CD4-positive, alpha-beta T cell (primary cell): Measurements from ENCODE around the gene LRRC53. TPM values are rescaled to one million over a fixed set of nuclear protein-coding genes. Genes with fewer than 3 reads are reported as not detected.

Experiments used
- ATAC-seq: fragments of 200-7000 bp; cut with Tn5 transposase; one replicate; pipeline ENCODE4 v1.10.0; 2022; ENCODE audit warnings: mild to moderate bottlenecking; ENCODE audit not compliant: poor library complexity
- CTCF ChIA-PET: fragments of 350-600 bp; sonication (Branson Sonifier 250); formaldehyde crosslinking; loops from one replicate; lab custom pipeline; 2021; ENCODE audit warnings: antibody characterized with exemption, inconsistent platforms; lab: Charles Lee
- POLR2A ChIA-PET: fragments of 350-600 bp; sonication (Branson Sonifier 250); formaldehyde crosslinking; loops from one replicate; lab custom pipeline; 2021; ENCODE audit warnings: antibody characterized with exemption, inconsistent platforms; lab: Charles Lee
- DNase-seq, 14 experiments: peaks; one replicate each; pipeline ENCODE4 v3.0.0-alpha.2; 2013 to 2020; ENCODE audit warnings: mixed read lengths in 2 of 14
- H3K27ac ChIP-seq, 2 donors: one replicate each; pipeline versions ENCODE4 v1.5.1 to v1.7.0; 2013; ENCODE audit warnings: low read length in 2 of 2, low read depth in 1 of 2, mild to moderate bottlenecking in 1 of 2
- H3K27me3 ChIP-seq, 2 experiments: 1 replicate in 1 of 2; 2 replicates in 1 of 2; pipeline versions ENCODE4 v1.6.1 to v1.7.0; 2013; ENCODE audit warnings: low read length in 2 of 2, control low read depth in 1 of 2, mild to moderate bottlenecking in 1 of 2, moderate library complexity in 1 of 2; ENCODE audit not compliant: insufficient read depth in 2 of 2, control insufficient read depth in 1 of 2
- H3K36me3 ChIP-seq: one replicate; pipeline ENCODE4 v1.6.1; 2013; ENCODE audit warnings: low read length, control low read depth; ENCODE audit not compliant: insufficient read depth
- H3K4me1 ChIP-seq: one replicate; pipeline ENCODE4 v1.6.1; 2013; ENCODE audit warnings: low read length, control low read depth; ENCODE audit not compliant: insufficient read depth
- H3K4me3 ChIP-seq: one replicate; pipeline ENCODE4 v1.5.1; 2013; ENCODE audit warnings: mild to moderate bottlenecking, low read length, moderate library complexity
- H3K9me3 ChIP-seq, 2 experiments: 1 replicate in 1 of 2; 2 replicates in 1 of 2; pipeline versions ENCODE4 v1.6.1 to v1.7.0; 2013; ENCODE audit warnings: low read length in 2 of 2, mild to moderate bottlenecking in 2 of 2, control low read depth in 1 of 2, moderate library complexity in 1 of 2; ENCODE audit not compliant: control insufficient read depth in 1 of 2, insufficient read depth in 1 of 2
- H3K27ac Mint-ChIP-seq: one replicate; pipeline ENCODE4 v1.8.0; 2020; ENCODE audit warnings: mixed read lengths
- H3K27me3 Mint-ChIP-seq: one replicate; pipeline ENCODE4 v1.8.0; 2021; ENCODE audit warnings: mixed read lengths
- H3K36me3 Mint-ChIP-seq: one replicate; pipeline ENCODE4 v1.8.0; 2021; ENCODE audit warnings: low read depth, mixed read lengths
- H3K4me1 Mint-ChIP-seq: one replicate; pipeline ENCODE4 v1.8.0; 2021; ENCODE audit warnings: low read depth, mixed read lengths
- H3K4me3 Mint-ChIP-seq: one replicate; pipeline ENCODE4 v1.8.0; 2020; ENCODE audit warnings: mild to moderate bottlenecking, mixed read lengths
- H3K9me3 Mint-ChIP-seq: one replicate; pipeline ENCODE4 v1.8.0; 2020; ENCODE audit warnings: mixed read lengths
- CTCF ChIP-seq: fragments of 200-600 bp; IDR thresholded peaks from one replicate; pipeline ENCODE4 v1.8.0; 2022; ENCODE audit warnings: antibody characterized with exemption, mild to moderate bottlenecking
- intact Hi-C, 2 experiments: fragments of 100-400 bp; cut with DNase I in 1 of 2; cut with micrococcal nuclease in 1 of 2; formaldehyde crosslinking; loops; one replicate each; pipeline versions ENCODE4 v1.15.1 to v1.9.0; 2023 to 2025; cut with DNase I, micrococcal nuclease
- total RNA-seq, 174 experiments: library from RNA in 2 of 174; stranded (reverse) in 2 of 174; gene quantifications; one replicate each; pipeline ENCODE4 v1.2.3 and lab custom pipeline; 2021 to 2026

LRRC53 gene
- total RNA-seq, 2 experiments from 2014 or later = not detected

DNA sequence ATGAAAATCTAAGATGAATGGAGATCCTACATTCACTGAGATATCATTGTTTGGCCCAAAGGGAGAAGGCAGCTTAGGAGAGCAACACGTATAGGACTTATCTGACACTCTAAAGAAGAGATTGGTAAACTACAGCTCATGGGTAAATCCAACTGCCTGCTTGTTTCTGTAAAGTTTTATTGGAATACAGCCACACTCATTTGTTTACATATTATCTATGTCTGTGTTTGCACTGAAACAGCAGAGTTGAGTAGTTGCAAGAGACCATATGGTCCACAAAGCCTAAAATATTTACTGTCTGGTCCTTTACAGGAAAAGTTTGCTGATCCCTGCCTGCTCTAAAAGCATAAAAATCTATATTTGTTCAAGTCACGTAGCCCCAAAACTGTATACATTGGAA lies 14.3 kb upstream of the LRRC53 start:
- Mint-ChIP-seq H3K4me3 (no peak overlapping the region), H3K9me3 (no peaks in the 10 kb centered on the region), H3K27ac (no peak overlapping the region), H3K36me3 (no peaks in the 10 kb centered on the region), H3K27me3 (no peaks in the 10 kb centered on the region), H3K4me1 (no peaks in the 10 kb centered on the region)
- DNase-seq = no peak
- TF ChIP-seq CTCF = no peak
- Histone ChIP-seq H3K36me3 (no peaks in the 10 kb centered on the region), H3K4me1 (no peaks in the 10 kb centered on the region), H3K27me3 (peaks cover 0 to 2% of the 10 kb centered on the region in 2 experiments), H3K4me3 (no peak overlapping the region), H3K9me3 (no peaks in the 10 kb centered on the region), H3K27ac (no peak overlapping the region)
- CTCF ChIA-PET = no interaction called here
- no peak for ATAC-seq
- POLR2A ChIA-PET = no interaction called here
- intact Hi-C loops = no loop called here

DNA sequence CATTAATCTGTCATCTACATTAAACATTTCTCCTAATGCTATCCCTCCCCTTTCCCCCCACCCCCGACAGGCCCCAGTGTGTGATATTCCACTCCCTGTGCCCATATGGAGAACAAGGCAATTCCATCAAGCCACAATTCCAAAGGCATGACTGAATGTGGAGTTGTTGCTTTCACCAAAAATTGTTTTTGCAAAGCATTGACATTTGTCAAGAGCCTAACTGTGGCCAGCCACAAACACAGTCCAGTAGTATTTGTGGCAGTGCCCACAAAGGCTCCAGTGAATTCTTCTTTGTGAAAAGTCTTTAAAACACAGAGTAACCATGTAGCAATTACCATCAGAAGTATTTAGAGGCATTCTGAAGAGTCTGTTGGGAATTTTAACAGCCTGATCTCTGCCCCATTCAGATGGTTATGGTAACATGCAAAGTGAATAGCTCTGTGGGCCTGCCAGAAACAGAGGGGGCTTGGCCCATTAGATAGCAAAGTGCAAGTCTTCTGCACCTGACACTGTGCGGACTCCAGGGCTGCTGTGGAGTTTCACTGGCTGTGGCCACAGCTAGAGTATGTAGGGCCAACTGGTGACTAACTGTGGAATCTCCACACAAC lies 11.6 kb upstream of the LRRC53 start:
- DNase-seq (no peak), ATAC-seq (no peak)
- Histone ChIP-seq H3K9me3 (no peaks in the 10 kb centered on the region), H3K27me3 (peaks cover 0 to 2% of the 10 kb centered on the region in 2 experiments), H3K36me3 (no peaks in the 10 kb centered on the region), H3K27ac (no peak overlapping the region), H3K4me3 (no peak overlapping the region), H3K4me1 (no peaks in the 10 kb centered on the region)
- H3K9me3 Mint-ChIP-seq = no peaks in the 10 kb centered on the region
- TF ChIP-seq CTCF = no peak
- H3K4me1 Mint-ChIP-seq = no peaks in the 10 kb centered on the region
- intact Hi-C loops = no loop called here
- no peak overlapping the region for H3K4me3 Mint-ChIP-seq
- H3K27ac Mint-ChIP-seq = no peak overlapping the region
- H3K27me3 Mint-ChIP-seq = peaks cover 11% of the 10 kb centered on the region
- CTCF ChIA-PET = no interaction called here
- no peaks in the 10 kb centered on the region for H3K36me3 Mint-ChIP-seq
- POLR2A ChIA-PET = interaction anchor here (0.7 kb wide), 1 partner anchor 121 kb away, joined by 3 read pairs; no protein-coding TSS in a partner anchor

GRCh38 chr1:74522148-74522547 lies 9.7 kb upstream of the LRRC53 start:
- DNase-seq (no peak), ATAC-seq (no peak)
- peaks cover 18% of the 10 kb centered on the region for H3K27me3 Mint-ChIP-seq
- H3K4me1 ChIP-seq = no peaks in the 10 kb centered on the region
- H3K4me3 Mint-ChIP-seq = no peak overlapping the region
- no peaks in the 10 kb centered on the region for H3K36me3 Mint-ChIP-seq
- no peaks in the 10 kb centered on the region for H3K36me3 ChIP-seq
- no peaks in the 10 kb centered on the region for H3K4me1 Mint-ChIP-seq
- H3K9me3 Mint-ChIP-seq = no peaks in the 10 kb centered on the region
- intact Hi-C loops = no loop called here
- H3K27ac ChIP-seq = no peak overlapping the region
- H3K4me3 ChIP-seq = no peak overlapping the region
- H3K9me3 ChIP-seq = no peaks in the 10 kb centered on the region
- H3K27me3 ChIP-seq = peaks cover 0 to 2% of the 10 kb centered on the region in 2 experiments
- no peak overlapping the region for H3K27ac Mint-ChIP-seq
- ChIA-PET POLR2A (no interaction called here), CTCF (no interaction called here)
- no peak for TF ChIP-seq CTCF
